Neutrophil (primary cell): ENCODE measurements around the gene TLE3.

ENCODE experiments used
- H3K27ac ChIP-seq: fragments of 200-600 bp; sonication (generic); 2 replicates; pipeline ENCODE4 v1.5.1; 2016; ENCODE audit warnings: mild to moderate bottlenecking, moderate library complexity
- H3K27me3 ChIP-seq: fragments of 200-600 bp; sonication (generic); 2 replicates; pipeline ENCODE4 v1.6.0; 2016; ENCODE audit warnings: mild to moderate bottlenecking
- H3K36me3 ChIP-seq: fragments of 200-600 bp; sonication (generic); 2 replicates; pipeline ENCODE4 v1.5.1; 2017
- H3K4me1 ChIP-seq, 2 experiments: fragments of 200-600 bp in 1 of 2; sonication (generic) in 1 of 2; 1 replicate in 1 of 2; 2 replicates in 1 of 2; pipeline versions ENCODE4 v1.5.1 to v1.6.1; 2013 to 2016; ENCODE audit warnings: low read depth in 1 of 2, low read length in 1 of 2, mild to moderate bottlenecking in 1 of 2, moderate library complexity in 1 of 2; ENCODE audit not compliant: control insufficient read depth in 1 of 2, insufficient read depth in 1 of 2
- H3K4me3 ChIP-seq, 2 experiments: fragments of 200-600 bp in 1 of 2; sonication (generic) in 1 of 2; 1 replicate in 1 of 2; 2 replicates in 1 of 2; pipeline ENCODE4 v1.5.1; 2013 to 2016; ENCODE audit warnings: low read depth in 1 of 2, low read length in 1 of 2, mild to moderate bottlenecking in 1 of 2, moderate library complexity in 1 of 2
- H3K9me3 ChIP-seq: fragments of 200-600 bp; sonication (generic); 2 replicates; pipeline ENCODE4 v1.5.1; 2016
- CTCF ChIP-seq: fragments of 200-600 bp; sonication (generic); IDR thresholded peaks from 2 replicates; pipeline ENCODE4 v1.5.1; 2016; ENCODE audit warnings: antibody characterized with exemption

Gene TLE3

GRCh38 chr15:70050970-70051369, 46.7 kb downstream of the TLE3 start:
- peaks cover 100% of the 10 kb centered on the region for H3K36me3 ChIP-seq

GRCh38 chr15:70050441-70050840, 47.3 kb downstream of the TLE3 start:
- H3K36me3 ChIP-seq, result peaks cover 97% of the 10 kb centered on the region
- no peak for TF ChIP-seq CTCF

More at GRCh38 chr15:70050970-70051369, 46.7 kb downstream of the TLE3 start:
- TF ChIP-seq CTCF, result no peak
- Histone ChIP-seq H3K4me1 (no peaks in the 10 kb centered on the region), H3K4me3 (no peak overlapping the region), H3K9me3 (no peaks in the 10 kb centered on the region), H3K27ac (peak overlapping the region; percentile 14), H3K27me3 (no peaks in the 10 kb centered on the region)

GRCh38 chr15:70049701-70050301, 47.9 kb downstream of the TLE3 start:
- Histone ChIP-seq H3K36me3 (peaks cover 93% of the 10 kb centered on the region), H3K4me1 (no peaks in the 10 kb centered on the region)
- TF ChIP-seq CTCF, result no peak

More at GRCh38 chr15:70050441-70050840, 47.3 kb downstream of the TLE3 start:
- Histone ChIP-seq H3K9me3 (no peaks in the 10 kb centered on the region), H3K4me3 (no peak overlapping the region), H3K4me1 (no peaks in the 10 kb centered on the region), H3K27me3 (no peaks in the 10 kb centered on the region), H3K27ac (peak overlapping the region; percentile 14)

GRCh38 chr15:70048578-70049514, 48.9 kb downstream of the TLE3 start:
- no peak for TF ChIP-seq CTCF
- H3K4me3 ChIP-seq, result no peak overlapping the region
- H3K9me3 ChIP-seq, result no peaks in the 10 kb centered on the region
- H3K36me3 ChIP-seq, result peaks cover 93% of the 10 kb centered on the region
- peak overlapping the region; percentile 39 for H3K27ac ChIP-seq
- no peaks in the 10 kb centered on the region for H3K4me1 ChIP-seq
- no peaks in the 10 kb centered on the region for H3K27me3 ChIP-seq

More at GRCh38 chr15:70049701-70050301, 47.9 kb downstream of the TLE3 start:
- Histone ChIP-seq H3K27ac (peak overlapping the region; percentile 14), H3K4me3 (no peak overlapping the region), H3K27me3 (no peaks in the 10 kb centered on the region), H3K9me3 (no peaks in the 10 kb centered on the region)

- Histone ChIP-seq H3K27ac (peak overlapping the region; percentile 38), H3K36me3 (peaks cover 89% of the 10 kb centered on the region)
Observed at GRCh38 chr15:70048198-70048565, 49.5 kb downstream of the TLE3 start.

More at GRCh38 chr15:70048198-70048565, 49.5 kb downstream of the TLE3 start:
- TF ChIP-seq CTCF, result no peak
- H3K27me3 ChIP-seq, result no peaks in the 10 kb centered on the region
- H3K9me3 ChIP-seq, result no peaks in the 10 kb centered on the region
- no peak overlapping the region for H3K4me3 ChIP-seq
- no peaks in the 10 kb centered on the region for H3K4me1 ChIP-seq
